IPS-11a (cell line): ENCODE results near the gene SDK2.
"Not testable (repeated sequence)": the region's sequence is repeated elsewhere in the genome, so short reads cannot be mapped to it uniquely, and the experiment has no call there.

Source experiments
- H3K4me3 ChIP-seq: one replicate; pipeline ENCODE4 v1.5.1; 2013; ENCODE audit warnings: low read depth, low read length, control low read depth

The SDK2 gene

DNA sequence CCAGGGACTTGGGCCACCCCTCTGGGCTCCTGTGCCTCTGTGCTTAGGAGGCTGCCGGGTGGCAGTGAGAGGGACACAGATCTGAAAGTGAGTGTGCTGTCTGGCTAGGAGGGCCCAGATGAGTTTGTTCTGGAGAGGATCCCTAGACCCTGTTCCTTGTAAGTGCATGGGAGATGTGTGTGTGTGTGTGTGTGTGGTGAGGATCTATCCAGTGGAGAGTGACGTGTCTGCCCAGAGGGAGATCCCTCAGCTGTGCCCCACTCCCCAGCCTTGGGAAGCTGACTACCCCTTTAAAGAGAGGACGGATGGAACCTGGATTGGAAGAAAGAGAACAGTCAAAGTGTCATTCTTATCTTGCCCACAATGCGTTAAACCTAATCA, 306.9 kb downstream of the SDK2 start:
- no peak overlapping the region for H3K4me3 ChIP-seq

DNA sequence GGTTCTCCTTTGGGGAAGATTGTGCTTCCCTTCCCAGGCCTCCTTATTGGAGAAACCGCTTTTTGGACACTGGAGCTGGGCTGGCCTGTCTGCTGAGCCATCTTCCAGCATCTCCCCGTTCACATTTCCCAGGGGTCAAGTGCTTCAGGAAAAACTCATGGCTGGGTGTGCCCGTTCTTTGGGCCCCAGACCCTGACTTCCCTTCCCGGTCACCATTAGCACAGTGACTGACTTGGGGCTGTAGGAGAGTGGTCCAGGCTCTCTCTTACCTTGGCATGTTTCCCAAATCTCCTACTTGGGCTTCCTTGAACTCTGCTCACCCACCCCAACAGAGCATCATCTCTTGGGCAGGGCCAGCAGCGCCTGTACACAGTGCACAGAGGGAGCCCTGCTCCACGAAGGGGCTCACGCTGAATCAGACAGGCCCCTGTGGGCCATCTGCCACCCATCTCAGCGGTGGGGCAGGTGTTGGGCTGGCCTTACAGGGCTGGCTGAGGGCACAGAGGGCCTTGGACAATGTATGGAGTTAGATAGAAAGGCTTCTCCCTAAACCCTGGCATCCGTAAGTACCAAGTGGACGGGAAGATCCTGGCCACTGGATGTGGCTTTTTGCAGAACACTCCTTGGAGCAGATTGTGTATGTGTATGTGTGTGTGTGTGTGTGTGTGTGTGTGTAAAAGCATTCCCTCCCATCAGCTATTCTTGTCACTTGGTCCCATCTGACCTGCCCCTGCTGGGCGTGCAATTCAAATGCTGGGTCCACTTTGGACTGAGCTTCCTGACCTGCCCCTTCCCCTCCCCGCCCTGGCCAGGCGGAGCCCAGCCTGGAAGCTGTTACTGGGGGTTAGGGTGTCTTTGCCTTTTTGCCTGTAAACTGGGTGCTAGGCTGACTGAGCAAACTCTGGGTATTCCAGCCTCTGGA, 307.6 kb downstream of the SDK2 start:
- no peak overlapping the region for H3K4me3 ChIP-seq

DNA sequence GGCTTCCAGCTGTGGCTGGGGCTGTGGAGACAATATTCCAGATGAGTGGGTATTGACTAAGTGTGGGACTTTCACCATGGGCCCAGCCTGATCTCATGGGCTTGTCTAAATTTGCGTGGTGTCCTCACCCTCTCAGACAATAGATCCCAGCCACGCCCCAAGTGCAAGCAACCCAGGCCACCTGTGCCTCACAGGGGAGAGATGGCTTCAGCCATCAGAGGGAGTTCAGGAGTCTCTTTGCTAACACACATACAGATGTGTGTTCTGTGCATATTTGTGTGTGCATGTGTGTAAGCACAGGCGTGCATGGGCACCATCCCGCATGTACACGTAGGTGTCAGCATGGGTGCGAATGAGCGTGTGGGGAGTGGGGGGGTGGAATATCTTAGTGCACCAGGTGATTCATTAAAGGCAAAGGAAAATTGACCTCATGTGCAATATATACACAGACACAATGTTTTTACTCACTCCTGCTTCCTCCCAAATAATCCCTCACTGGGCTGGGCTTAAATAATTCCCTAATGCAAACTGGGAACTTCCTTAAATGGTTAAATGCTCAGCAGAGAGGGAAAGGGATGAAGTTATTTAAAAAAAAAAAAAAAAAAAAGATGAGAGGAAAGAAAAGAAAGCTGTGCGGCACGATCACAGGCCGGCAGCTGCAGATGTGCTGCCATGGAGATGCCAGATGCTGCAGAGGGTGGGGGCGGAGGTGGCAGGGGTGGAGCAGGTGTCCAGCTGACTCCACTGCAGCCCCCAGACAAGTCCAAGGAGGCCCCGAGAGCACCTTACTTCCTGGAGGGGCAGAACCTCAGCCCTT, 308.4 kb downstream of the SDK2 start:
- H3K4me3 ChIP-seq: no peak overlapping the region

DNA sequence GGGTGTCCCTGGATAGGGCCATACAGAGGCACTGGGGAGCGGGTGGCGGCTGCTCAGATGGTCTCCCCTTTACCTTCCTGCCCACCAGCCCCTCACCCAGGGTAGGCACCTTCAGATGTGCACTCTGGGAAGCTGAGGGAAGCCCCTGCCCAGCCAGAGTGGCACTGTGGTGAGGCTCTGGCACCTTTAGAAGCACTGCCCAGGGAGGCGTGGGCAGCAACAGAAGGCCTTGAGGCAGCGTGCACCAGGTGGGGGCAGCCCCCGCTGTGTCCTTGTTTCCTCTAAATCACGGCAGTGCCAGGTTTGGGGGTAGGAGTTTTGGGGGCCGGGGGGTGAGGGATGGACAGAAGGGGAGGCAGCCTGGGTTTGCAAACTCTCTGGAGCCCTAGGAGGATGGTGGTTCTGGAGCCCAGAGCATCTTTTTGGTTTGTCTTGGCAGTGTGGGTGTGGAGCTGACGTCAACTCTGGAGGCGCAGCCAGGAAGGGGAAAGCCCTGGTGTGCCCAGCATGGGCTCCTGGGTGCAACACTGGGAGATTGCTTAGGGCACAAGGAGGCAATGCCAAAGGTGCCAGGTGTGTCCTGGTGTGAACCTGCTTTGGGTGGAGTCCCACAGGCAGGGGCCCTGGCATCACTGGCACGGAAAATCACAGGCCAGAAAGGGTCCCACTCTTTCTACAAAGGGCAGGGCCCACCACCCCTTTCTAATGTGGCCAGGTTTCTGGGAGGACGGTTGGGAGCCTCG, 309.3 kb downstream of the SDK2 start:
- no peak overlapping the region for H3K4me3 ChIP-seq

DNA sequence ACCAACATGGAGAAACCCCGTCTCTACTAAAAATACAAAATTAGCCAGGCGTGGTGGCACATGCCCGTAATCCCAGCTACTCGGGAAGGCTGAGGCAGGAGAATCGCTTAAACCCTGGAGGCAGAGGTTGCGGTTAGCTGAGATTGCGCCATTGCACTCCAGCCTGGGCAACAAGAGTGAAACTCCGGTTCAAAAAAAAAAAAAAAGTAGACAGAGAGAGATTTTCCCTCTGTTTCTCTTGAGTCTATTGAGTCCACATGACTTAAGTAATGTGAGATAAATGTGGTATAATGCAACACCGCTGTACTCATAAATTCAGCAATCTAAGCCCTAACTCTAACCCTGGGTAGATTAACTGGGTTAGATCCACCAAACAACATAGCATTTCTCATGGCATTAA, 310.8 kb downstream of the SDK2 start:
- not testable (repeated sequence) for H3K4me3 ChIP-seq

DNA sequence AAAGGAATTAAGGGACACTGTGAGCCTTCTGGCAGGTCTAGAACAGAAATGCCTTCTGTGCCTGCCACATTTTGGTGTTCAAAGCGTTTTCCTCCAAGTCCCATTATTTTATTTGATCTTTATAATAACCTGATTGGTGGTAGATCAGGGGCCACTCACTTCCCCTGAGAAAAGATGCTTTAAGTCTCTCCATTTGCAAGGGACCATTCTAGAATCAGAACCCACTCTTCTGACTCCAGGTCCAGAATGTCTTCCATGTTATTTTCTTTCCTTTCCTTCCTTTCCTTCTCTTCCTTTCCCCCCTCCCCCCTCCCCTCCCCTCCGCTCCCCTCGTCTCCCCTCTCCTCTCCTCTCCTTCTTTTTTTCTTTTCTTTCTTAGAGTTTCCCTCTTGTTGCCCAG, 313.2 kb downstream of the SDK2 start:
- no peak overlapping the region for H3K4me3 ChIP-seq

DNA sequence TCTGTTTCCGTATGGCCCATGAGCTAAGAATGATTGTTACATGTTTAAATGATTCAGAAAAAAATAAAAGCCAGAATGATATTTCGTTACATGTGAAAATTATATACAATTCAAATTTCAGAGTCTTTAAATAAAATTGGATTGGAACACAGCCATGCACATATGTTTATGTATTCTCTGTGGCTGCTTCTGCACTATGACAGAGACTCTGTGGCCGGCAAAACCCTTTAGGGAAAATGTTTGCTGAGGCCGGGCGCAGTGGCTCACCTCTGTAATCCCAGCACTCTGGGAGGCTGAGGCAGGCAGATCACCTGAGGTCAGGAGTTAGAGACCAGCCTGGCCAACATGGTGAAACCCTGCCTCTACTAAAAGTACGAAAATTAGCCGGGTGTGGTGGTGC, 316.6 kb downstream of the SDK2 start:
- no peak overlapping the region for H3K4me3 ChIP-seq

DNA sequence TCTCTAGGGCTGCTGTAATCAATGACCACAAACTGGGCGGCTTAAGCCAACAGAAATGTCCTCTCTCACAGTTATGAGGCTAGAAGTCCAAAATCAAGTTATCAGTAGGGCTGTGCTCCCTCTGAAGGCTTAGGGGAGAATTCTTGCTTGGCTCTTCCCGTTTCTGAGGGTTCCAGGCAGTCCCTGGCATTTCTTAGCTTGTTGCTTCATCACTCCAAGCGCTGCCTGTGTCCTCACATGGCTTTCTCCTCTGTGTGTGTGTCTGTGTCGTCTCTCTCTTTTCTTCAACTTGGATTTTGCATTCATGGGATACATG, 318.8 kb downstream of the SDK2 start:
- H3K4me3 ChIP-seq: no peak overlapping the region

DNA sequence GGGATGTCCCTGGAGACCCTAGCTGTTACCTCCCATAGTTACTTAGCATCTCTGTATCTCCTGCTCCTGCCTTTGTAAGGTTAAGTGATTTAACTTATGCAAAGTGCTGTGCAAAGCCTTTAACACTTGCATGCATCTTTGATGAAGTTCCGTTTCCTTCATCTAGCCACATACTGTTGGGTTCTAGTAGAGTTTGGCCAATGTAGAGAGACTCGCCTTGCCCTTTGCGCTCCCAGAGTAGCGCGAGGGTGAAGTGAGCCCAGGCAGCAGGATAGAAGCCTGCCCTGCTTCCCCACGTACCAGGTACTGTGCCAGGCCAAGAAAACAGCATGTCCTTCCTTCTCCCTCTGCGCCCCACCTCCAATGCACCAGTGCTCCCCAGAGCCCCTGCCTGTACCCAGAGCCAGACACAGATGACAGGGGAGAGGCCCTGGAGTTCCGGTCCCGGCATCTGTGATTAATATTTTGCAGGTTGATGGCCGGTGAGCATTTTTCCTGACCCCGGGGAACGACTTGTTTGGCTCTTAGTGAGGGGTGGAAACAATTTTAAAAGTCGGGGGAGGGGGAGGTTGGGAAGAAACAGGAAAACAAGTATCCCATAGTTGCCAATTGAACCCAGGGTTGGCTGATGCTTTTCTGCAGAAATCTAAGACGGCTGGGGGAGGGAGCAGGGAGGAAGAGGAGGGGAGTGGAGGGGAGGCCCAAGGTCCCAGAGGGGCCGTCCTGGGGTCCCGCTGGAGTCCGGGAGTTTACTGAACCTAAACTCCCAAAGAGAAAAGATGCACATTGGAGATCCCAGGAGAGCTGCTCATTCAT, 319.3 kb downstream of the SDK2 start:
- H3K4me3 ChIP-seq: no peak overlapping the region

DNA sequence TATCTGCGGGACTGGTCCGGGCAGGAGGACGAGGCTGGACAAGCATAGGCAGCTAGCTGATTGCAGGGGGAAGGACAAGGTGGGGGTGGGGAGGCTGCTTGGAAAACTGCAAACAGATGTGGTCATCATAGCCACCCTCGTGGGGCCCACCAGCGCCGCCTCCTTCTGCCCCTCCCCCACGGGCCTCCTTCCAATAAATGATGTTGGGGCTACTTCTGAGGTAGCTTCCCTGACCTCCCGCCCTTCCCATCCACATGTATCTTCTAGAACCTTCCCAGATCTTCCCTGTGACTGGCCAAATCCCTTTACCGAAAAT, 320.1 kb downstream of the SDK2 start:
- H3K4me3 ChIP-seq: no peak overlapping the region

DNA sequence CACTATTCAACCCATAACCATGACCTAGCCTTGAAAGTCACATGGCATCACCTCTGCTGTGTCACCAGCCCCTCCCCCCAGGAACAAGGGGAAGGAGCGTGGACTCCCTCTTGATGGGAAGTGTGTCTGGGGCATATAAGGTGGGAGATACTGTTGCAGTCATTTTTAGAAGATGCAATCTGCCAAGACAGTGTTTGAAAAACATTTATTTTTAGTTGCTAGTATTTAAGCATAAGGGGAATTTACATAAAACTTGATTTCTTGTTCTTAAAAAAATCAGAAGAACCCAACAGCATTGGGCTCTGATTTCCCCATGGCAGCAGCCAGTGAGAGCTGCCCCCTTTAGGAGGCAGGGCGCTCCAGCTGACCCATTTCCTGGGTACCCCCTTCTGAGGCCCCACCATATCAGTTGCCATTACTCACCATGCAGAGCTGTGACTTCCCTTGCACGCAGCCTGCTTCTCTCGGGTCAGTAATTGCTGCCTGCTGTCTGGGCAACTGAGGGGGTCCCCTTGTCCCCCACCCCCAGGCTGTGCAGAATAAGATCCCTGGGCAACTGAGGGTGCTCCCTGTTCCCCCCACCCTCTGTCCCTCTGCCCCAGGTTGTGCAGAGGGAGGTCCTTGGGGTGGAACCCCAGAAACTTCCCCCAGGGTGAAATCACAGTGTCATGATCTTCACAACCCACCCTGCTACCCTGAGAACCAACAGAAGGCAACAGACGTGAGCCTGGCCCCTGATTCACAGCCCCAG, 320.7 kb downstream of the SDK2 start:
- no peak overlapping the region for H3K4me3 ChIP-seq

DNA sequence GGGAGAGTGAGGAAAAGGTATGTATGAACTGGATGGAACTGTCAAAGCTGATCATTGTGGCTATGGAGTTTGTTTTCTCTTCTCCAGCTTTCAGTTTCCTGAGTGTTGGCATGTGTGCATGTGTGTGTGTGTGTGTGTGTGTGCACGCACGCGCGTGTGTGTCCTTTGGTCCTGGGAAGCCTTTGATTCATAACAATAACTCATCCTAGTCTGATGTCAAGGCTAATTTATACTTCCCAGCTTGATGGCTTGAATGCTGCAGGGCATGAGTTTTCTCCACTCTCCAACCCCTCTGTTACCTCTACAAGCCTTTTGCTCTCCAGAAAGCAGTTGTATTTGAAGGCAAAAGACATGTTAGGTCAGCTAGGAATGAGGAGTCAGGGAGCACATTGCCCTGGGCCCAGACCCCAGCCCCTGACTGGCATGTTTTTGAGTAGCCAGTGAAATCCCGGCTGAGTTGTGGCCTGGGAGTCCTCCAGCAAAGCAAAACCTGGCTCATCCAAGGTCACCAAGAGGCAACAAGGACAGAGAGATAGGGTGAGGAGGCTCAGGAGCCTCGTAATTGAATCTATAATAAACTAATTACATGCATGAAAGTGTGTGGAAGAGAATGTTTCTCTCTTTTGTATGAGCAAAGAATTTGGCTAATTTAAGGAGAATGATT, 323.5 kb downstream of the SDK2 start:
- no peak overlapping the region for H3K4me3 ChIP-seq

DNA sequence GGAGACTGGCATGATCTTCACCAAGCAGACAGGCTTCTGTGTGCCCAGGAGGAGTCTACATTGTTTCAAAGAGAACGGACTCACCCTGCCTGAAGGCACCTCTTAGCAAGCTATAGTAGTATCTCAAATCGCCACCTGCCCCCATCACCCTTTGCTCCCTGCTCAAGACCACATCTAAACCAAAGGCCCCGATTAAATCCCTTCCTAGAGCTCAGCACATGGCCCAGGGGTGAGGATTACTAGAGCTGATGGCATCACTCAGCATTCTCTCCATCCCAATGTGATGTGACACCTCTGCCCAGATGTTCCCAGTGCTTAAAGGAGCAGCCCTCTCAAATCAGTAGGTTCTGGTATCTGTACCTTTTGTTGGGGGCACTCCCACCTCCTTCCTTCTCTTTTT, 324.5 kb downstream of the SDK2 start:
- no peak overlapping the region for H3K4me3 ChIP-seq

DNA sequence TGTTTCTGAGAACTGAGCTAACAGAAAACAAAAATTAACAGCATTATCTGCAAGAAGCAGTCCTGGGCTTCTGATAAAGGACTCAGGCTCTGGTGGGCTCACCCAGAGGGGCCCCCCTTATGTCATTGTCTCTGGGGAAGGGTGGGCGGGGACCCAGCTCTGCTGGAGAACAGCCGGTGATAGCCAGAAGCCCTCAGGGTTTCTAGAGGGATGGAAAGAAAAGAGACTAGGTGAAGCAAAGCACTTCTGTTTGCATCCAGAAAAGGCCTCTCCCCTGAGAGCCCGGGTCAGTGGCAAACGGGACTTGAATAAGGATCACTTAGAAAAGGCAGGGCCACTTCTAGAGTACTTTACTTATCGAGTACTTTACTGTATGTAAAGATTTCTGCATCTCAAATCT, 325.4 kb downstream of the SDK2 start:
- no peak overlapping the region for H3K4me3 ChIP-seq

DNA sequence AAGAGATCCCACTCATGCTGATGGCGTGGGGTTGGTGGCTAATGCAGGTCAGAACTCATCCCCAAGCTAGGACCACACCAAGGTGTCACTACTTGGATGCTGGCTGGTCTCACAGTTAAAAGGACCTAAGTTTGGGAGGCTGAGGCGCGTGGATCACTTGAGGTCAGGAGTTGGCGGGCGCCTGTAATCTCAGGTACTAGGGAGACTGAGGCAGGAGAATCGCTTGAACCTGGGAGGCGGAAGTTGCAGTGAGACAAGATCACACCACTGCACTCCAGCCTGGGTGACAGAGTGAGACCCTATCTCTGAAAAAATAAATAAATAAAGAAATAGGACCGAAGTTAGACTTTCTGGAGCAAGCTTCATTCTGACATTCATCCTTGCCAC, 325.8 kb downstream of the SDK2 start:
- no peak overlapping the region for H3K4me3 ChIP-seq

DNA sequence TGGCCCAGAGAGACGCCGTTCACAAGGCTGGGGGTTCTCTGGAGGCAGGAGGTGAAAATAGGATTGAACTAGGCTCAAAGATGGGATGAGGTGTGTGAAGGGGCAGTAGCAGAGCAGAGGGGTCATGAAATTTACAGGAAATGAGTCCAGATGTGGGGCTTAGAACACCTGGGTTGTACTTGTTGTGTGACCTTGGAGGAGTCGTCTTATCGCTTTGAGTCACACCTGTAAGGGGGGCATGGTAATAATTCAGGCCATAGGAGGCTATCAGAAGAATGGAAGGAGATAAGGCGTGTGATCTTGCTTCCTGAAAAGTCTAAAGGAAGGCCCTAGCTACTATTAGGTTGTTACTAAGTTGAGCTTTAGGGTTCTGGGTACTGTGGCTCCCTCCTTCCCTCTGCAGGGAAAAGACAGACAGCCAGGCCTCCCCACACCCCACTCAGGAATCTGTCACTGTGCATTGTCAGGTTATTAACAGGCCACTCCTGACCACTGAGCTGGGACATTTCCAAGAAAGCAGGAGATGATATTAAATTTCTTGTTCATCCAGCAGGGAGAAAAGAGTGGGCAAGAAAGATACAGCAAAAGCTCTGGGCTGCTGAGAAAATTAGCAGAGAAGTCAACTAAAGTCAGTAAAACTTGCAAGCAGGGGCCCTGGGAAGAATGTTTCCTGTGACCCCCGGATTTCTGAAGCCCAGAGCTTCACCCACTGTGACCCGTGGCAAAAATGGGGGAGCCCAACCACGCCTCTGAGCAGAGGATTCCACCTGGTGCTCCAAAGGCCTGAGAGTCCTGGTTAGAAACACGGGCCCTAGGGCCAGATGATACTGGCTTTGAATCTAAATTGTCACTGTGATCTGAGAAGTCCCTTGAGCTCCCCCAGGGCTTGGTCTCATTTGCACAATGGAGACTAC, 326.5 kb downstream of the SDK2 start:
- H3K4me3 ChIP-seq: no peak overlapping the region

DNA sequence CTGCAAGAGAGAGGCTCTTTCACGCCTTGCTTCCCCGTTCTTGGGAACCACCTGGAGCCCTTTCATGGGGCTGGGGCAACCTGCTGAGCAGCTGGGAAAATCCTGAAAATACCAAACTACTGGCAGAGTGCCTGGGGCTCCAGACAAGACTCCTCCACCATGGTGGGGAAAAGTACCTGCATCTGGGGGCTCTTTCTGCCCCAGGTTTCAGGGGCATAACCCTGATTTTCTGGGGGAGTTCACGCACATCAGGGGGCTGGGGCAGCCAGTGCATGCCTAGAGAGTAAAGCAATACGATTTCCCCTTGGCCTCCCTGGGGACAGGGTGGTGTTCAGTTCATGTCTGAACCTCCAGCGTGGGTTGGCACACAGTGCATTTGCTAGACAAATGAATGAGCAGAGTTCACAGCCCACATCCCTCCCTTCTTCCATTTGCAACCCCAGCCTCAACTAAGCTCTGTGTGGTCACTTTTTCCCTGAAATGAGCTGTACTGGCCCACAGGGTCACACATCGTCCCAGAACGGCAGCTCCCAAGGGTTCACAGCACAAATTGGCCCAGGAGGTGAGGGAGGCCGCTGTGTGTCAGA, 327.2 kb downstream of the SDK2 start:
- no peak overlapping the region for H3K4me3 ChIP-seq

DNA sequence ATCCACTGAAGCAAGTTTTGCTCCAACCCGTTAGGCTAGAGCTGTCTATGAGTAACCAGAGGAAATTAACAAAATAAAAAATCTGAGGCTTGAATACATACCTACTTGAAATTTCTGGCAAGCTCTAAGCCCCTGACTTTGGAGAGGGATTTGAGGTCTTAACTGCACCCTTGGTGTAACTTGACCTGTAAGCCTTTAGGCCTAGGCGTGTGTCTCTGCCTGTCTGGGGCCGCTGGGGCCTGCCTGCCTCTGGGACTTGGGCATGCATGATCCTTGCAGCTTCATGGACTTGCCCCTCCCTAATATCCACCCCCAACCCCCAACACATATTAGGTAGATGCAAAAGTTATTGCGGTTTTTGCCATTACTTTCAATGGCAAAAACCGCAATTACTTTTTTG, 328.8 kb downstream of the SDK2 start:
- H3K4me3 ChIP-seq: no peak overlapping the region
